Right renal pelvis (tissue), 4 donors: ENCODE data around the gene TIGD7. TPM values are rescaled to one million over a fixed set of nuclear protein-coding genes. Genes with fewer than 3 reads are reported as not detected.

ENCODE experiments used
- polyA plus RNA-seq, 4 donors: library from polyadenylated mRNA; unstranded; fragments of 120-200 nt; gene quantifications; one replicate each; pipeline ENCODE4 v1.2.1, GENCODE V29; 2013; ENCODE audit not compliant: insufficient read length in 4 of 4

The TIGD7 gene
- polyA plus RNA-seq, 4 donors = 11.8 to 14.6 (median 12.8) TPM

Other genes with a start within 250 kb of the TIGD7 start
- gene IL32, start 239.8 kb downstream of the TIGD7 start, polyA plus RNA-seq = 10 to 100 TPM; 29.9 to 47.1 (median 33.9) TPM
- under 1 TPM in 2 of 4 donors, not detected in 2; 0.11 to 0.12 TPM for gene ZSCAN10, start 206.1 kb downstream of the TIGD7 start, polyA plus RNA-seq
- 10 to 100 TPM; 14.5 to 20.3 (median 17.1) TPM for gene ZNF205, start 192.8 kb downstream of the TIGD7 start, polyA plus RNA-seq
- 10 to 100 TPM; 10.3 to 15.8 (median 11.4) TPM for gene ZNF213, start 170.4 kb downstream of the TIGD7 start, polyA plus RNA-seq
- gene OR1F1, start 117.2 kb downstream of the TIGD7 start, polyA plus RNA-seq = not detected
- gene ZNF200, start 70.3 kb downstream of the TIGD7 start, polyA plus RNA-seq = 10 to 100 TPM; 13.3 to 16.9 (median 14.8) TPM
- under 1 TPM; 0.13 to 0.33 (median 0.24) TPM for gene MEFV, start 48.8 kb downstream of the TIGD7 start, polyA plus RNA-seq
- gene ZNF263, start 21.9 kb downstream of the TIGD7 start, polyA plus RNA-seq = 10 to 100 TPM; 42.7 to 52.9 (median 46.6) TPM
- gene ZNF75A, start 67 bp upstream of the TIGD7 start, polyA plus RNA-seq = 10 to 100 TPM; 39.4 to 54.2 (median 49.7) TPM
- under 1 TPM; 0.52 to 0.73 (median 0.64) TPM for gene OR2C1, start 50.5 kb upstream of the TIGD7 start, polyA plus RNA-seq
- gene ZSCAN32, start 95.6 kb upstream of the TIGD7 start, polyA plus RNA-seq = 10 to 100 TPM; 16.7 to 20.7 (median 18.9) TPM
- gene ZNF174, start 95.8 kb upstream of the TIGD7 start, polyA plus RNA-seq = 10 to 100 TPM; 14.1 to 16.6 (median 15.6) TPM
- gene ZNF597, start 138.1 kb upstream of the TIGD7 start, polyA plus RNA-seq = 1 to 10 TPM; 3.3 to 4.3 (median 4.0) TPM
- gene NAA60, start 138.2 kb upstream of the TIGD7 start, polyA plus RNA-seq = 10 to 100 TPM; 63.3 to 78.9 (median 77.0) TPM
- under 1 TPM in 1 of 4 donors, not detected in 3; 0.12 TPM for gene C16orf90, start 190.1 kb upstream of the TIGD7 start, polyA plus RNA-seq
- gene CLUAP1, start 195.6 kb upstream of the TIGD7 start, polyA plus RNA-seq = 10 to 100 TPM; 57.7 to 70.6 (median 66.3) TPM